ENCODE measurements around the gene FBXO17. TPM values are rescaled to one million over a fixed set of nuclear protein-coding genes. Genes with fewer than 3 reads are reported as not detected.
"Not testable (repeated sequence)": the region's sequence is repeated elsewhere in the genome, so short reads cannot be mapped to it uniquely, and the experiment has no call there.

FBXO17 gene, protein sequence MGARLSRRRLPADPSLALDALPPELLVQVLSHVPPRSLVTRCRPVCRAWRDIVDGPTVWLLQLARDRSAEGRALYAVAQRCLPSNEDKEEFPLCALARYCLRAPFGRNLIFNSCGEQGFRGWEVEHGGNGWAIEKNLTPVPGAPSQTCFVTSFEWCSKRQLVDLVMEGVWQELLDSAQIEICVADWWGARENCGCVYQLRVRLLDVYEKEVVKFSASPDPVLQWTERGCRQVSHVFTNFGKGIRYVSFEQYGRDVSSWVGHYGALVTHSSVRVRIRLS
- under 1 TPM; 0.21 to 0.43 TPM for total RNA-seq

- Mint-ChIP-seq H3K4me1 (no peaks in the 10 kb centered on the region), H3K36me3 (ENCODE audit: low read depth) (no peaks in the 10 kb centered on the region), H3K9me3 (no peaks in the 10 kb centered on the region), H3K27me3 (peaks cover 24% of the 10 kb centered on the region), H3K27ac (no peak within 1 kb of the TSS), H3K4me3 (peak within 1 kb of the TSS; percentile 57)
- ATAC-seq (replicated peaks) = no peak
Observed at GRCh38 chr19:38975214-38975860, at the start of gene FBXO17. Gene FBXO17, minus strand, starts transcription at chr19:38975742. Its CDS starts 25,423 bp downstream, at chr19:38950319.

GRCh38 chr19:39024875-39025641, 49.5 kb upstream of the FBXO17 start:
- no peaks in the 10 kb centered on the region for H3K4me1 Mint-ChIP-seq
- no peaks in the 10 kb centered on the region for H3K9me3 Mint-ChIP-seq
- no peak overlapping the region for H3K4me3 Mint-ChIP-seq
- H3K27ac Mint-ChIP-seq = no peak overlapping the region
- no peaks in the 10 kb centered on the region for H3K36me3 Mint-ChIP-seq (ENCODE audit: low read depth)
- no peak for ATAC-seq (replicated peaks)
- H3K27me3 Mint-ChIP-seq = peaks cover 3% of the 10 kb centered on the region

DNA sequence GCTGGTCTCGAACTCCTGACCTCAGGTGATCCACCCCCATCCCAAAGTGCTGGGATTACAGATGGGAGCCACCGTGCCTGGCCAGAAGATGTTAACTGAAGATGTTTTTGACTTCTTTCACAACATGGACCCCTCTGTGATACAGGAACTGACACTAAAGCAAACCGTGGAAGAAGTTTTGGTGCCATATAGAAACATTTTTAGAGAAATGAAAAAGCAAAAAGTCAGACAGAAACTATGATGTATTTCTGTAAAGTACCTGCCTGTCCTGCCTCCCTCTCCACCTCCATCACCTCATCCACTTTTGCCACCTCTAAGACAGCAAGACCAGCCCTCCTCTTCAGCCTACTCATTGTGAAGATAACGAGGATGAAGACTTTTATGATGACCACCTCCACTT, 45.5 kb upstream of the FBXO17 start:
- Mint-ChIP-seq H3K4me1 (no peaks in the 10 kb centered on the region), H3K4me3 (no peak overlapping the region), H3K36me3 (ENCODE audit: low read depth) (no peaks in the 10 kb centered on the region), H3K27me3 (peaks cover 13% of the 10 kb centered on the region), H3K27ac (no peak overlapping the region), H3K9me3 (no peaks in the 10 kb centered on the region)
- peak; percentile 47 for ATAC-seq (replicated peaks)

DNA sequence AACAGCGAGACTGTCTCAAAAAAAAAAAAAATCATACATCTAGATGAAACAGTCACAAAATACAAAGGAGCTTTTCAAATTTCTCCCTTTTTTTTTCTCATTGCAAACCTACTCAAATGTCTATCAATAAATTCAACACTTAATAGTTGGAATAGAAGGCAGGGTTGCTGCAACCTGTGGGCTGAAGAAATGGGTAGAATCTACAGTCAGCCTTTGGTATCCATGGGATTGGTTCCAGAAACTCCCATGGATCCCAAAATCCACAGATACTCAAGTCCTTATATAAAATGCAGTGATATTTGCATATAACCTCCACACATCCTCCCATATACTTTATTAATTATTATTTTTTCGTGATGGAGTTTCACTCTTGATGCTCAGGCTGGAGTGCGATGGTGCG, 42.1 kb upstream of the FBXO17 start:
- H3K27me3 Mint-ChIP-seq = peaks cover 21% of the 10 kb centered on the region
- H3K4me1 Mint-ChIP-seq = no peaks in the 10 kb centered on the region
- no peaks in the 10 kb centered on the region for H3K9me3 Mint-ChIP-seq
- H3K4me3 Mint-ChIP-seq = no peak overlapping the region
- no peaks in the 10 kb centered on the region for H3K36me3 Mint-ChIP-seq (ENCODE audit: low read depth)
- ATAC-seq (replicated peaks) = no peak
- H3K27ac Mint-ChIP-seq = no peak overlapping the region

DNA sequence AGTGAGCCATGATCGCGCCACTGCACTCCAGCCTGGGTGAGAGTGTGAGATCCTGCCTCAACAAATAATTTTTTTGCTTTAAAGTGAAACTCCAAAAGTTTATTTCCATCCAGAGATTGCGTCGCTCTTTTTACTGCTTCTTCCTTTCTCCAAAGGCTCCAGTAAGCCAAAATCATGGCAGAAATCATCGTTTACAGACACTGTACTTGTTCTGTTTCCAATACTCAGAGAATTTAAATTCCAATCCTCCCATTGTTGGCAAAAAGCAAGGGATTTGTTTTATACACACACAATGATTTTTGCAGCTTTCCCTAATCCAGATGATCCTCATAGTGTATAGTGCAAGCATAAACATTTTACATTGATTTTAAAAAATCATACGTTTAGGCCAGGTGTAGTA, 41.5 kb upstream of the FBXO17 start:
- no peaks in the 10 kb centered on the region for H3K4me1 Mint-ChIP-seq
- ATAC-seq (replicated peaks) = no peak
- H3K9me3 Mint-ChIP-seq = no peaks in the 10 kb centered on the region
- H3K27ac Mint-ChIP-seq = no peak overlapping the region
- H3K36me3 Mint-ChIP-seq (ENCODE audit: low read depth) = no peaks in the 10 kb centered on the region
- H3K4me3 Mint-ChIP-seq = no peak overlapping the region
- peaks cover 18% of the 10 kb centered on the region for H3K27me3 Mint-ChIP-seq

GRCh38 chr19:39014037-39014436, 38.5 kb upstream of the FBXO17 start:
- H3K4me1 Mint-ChIP-seq = no peaks in the 10 kb centered on the region
- ATAC-seq (replicated peaks) = no peak
- H3K9me3 Mint-ChIP-seq = no peaks in the 10 kb centered on the region
- no peaks in the 10 kb centered on the region for H3K36me3 Mint-ChIP-seq (ENCODE audit: low read depth)
- H3K4me3 Mint-ChIP-seq = no peak overlapping the region
- peaks cover 18% of the 10 kb centered on the region for H3K27me3 Mint-ChIP-seq
- H3K27ac Mint-ChIP-seq = no peak overlapping the region

- Mint-ChIP-seq H3K36me3 (ENCODE audit: low read depth) (no peaks in the 10 kb centered on the region), H3K4me1 (peaks cover 10% of the 10 kb centered on the region), H3K27ac (no peak overlapping the region), H3K9me3 (no peaks in the 10 kb centered on the region), H3K4me3 (no peak overlapping the region), H3K27me3 (peaks cover 18% of the 10 kb centered on the region)
- no peak for ATAC-seq (replicated peaks)
Observed at GRCh38 chr19:39009001-39009400, 33.5 kb upstream of the FBXO17 start.

DNA sequence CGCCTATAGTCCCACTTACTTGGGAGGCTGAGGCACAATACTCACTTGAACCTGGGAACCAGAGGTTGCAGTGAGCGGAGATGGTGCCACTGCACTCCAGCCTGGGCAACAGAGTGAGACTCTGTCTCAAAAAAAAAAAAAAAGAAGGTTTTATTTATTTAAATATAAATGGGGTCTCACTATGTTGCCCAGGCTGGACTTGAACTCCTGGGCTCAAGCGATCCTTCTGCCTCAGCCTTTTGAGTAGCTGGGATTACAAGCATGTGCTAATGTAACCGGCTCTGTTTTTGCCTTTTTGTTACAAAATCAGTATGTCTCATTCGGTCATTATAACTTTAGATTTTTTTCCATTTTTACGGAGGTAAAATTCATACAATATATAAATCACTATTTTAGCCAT, 32.6 kb upstream of the FBXO17 start:
- Mint-ChIP-seq H3K27me3 (peaks cover 21% of the 10 kb centered on the region), H3K9me3 (no peaks in the 10 kb centered on the region), H3K36me3 (ENCODE audit: low read depth) (no peaks in the 10 kb centered on the region), H3K4me1 (peaks cover 10% of the 10 kb centered on the region), H3K27ac (no peak overlapping the region), H3K4me3 (no peak overlapping the region)
- ATAC-seq (replicated peaks) = no peak

- Mint-ChIP-seq H3K9me3 (no peaks in the 10 kb centered on the region), H3K4me1 (peaks cover 10% of the 10 kb centered on the region), H3K4me3 (no peak overlapping the region), H3K27ac (no peak overlapping the region), H3K36me3 (ENCODE audit: low read depth) (no peaks in the 10 kb centered on the region), H3K27me3 (peaks cover 21% of the 10 kb centered on the region)
- no peak for ATAC-seq (replicated peaks)
Observed at GRCh38 chr19:39007096-39007495, 31.6 kb upstream of the FBXO17 start.

DNA sequence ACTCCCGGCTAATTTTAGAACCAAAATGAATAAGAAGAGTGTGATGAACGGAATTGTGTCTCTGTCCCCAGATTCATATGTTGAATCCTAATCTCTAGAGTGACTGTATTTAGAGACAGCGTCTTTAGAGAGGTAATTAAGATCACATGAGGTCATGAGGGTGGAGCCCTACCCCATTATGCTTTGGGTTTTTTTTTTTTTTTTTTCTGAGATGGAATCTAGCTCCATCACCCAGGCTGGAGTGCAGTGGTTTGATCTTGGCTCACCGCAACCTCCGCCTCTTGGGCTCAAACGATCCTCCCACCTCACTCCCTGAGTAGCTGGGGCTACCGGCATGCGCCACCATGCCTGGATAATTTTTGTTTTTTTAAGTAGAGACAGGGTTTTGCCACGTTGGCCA, 28.9 kb upstream of the FBXO17 start:
- H3K27me3 Mint-ChIP-seq = peaks cover 21% of the 10 kb centered on the region
- H3K27ac Mint-ChIP-seq = no peak overlapping the region
- H3K36me3 Mint-ChIP-seq (ENCODE audit: low read depth) = no peaks in the 10 kb centered on the region
- no peak overlapping the region for H3K4me3 Mint-ChIP-seq
- H3K4me1 Mint-ChIP-seq = peaks cover 10% of the 10 kb centered on the region
- H3K9me3 Mint-ChIP-seq = no peaks in the 10 kb centered on the region
- no peak for ATAC-seq (replicated peaks)

DNA sequence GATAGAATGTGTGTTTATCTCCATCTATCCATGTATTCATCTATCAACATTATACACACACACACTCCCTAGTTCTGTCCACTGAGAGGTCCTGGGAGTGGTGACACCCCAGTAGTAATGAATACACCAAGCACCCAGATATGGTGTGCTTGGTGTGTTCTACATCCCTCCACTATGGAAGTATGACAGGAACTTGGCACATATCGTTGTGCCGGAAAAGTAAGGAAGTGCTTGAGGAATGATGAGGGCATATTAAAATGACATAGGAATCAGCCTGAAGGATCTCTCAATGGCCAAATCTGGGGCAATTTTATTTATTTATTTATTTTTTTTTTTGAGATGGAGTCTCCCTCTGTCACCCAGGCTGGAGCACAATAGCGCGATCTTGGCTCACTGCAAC, 28.3 kb upstream of the FBXO17 start:
- Mint-ChIP-seq H3K27ac (no peak overlapping the region), H3K4me1 (peaks cover 10% of the 10 kb centered on the region), H3K4me3 (no peak overlapping the region), H3K36me3 (ENCODE audit: low read depth) (no peaks in the 10 kb centered on the region), H3K27me3 (peaks cover 24% of the 10 kb centered on the region), H3K9me3 (no peaks in the 10 kb centered on the region)
- no peak for ATAC-seq (replicated peaks)

DNA sequence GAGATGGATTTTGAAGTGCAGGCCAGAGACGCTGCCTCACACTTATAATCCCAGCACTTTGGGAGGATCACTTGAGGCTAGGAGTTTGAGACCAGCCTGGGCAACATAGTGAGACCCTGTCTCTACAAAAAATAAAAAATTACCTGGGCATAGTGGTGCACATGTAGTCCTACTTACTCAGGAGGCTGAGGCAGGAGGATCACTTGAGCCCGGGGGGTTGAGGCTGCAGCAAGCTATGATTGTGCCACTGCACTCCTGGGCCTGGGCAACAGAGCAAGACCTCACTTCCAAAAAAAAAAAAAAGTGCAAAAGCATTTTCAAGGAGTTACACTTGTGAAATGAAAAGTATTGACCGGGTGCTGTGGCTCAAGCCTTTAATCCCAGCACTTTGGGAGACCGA, 27.6 kb upstream of the FBXO17 start:
- H3K36me3 Mint-ChIP-seq (ENCODE audit: low read depth) = no peaks in the 10 kb centered on the region
- peaks cover 24% of the 10 kb centered on the region for H3K27me3 Mint-ChIP-seq
- ATAC-seq (replicated peaks) = no peak
- H3K27ac Mint-ChIP-seq = no peak overlapping the region
- no peak overlapping the region for H3K4me3 Mint-ChIP-seq
- no peaks in the 10 kb centered on the region for H3K9me3 Mint-ChIP-seq
- peaks cover 10% of the 10 kb centered on the region for H3K4me1 Mint-ChIP-seq

DNA sequence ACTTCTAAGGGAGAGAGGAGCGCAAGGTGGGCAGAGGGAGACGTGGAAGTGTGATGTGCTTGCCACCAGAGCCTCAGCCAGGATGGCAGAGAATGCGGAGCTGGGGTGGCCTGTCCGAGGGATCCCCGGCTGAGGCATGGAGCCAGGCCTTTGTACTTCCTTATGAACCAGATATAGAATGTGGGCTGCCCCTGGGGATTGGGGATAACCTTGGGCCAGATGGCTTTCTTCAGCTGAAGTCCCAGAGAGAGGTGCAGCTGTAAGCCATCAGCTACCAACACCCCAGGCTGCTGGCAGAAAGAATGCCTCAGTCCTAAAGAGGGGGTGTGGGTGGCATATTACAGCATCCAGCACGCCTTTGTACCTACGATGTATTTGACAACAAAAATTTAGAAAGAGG, 25.5 kb upstream of the FBXO17 start:
- peaks cover 4% of the 10 kb centered on the region for H3K4me1 Mint-ChIP-seq
- H3K9me3 Mint-ChIP-seq = no peaks in the 10 kb centered on the region
- H3K27me3 Mint-ChIP-seq = peaks cover 17% of the 10 kb centered on the region
- H3K36me3 Mint-ChIP-seq (ENCODE audit: low read depth) = no peaks in the 10 kb centered on the region
- ATAC-seq (replicated peaks) = no peak
- H3K27ac Mint-ChIP-seq = no peak overlapping the region
- no peak overlapping the region for H3K4me3 Mint-ChIP-seq

- not testable (repeated sequence) for H3K9me3 Mint-ChIP-seq; H3K4me3 Mint-ChIP-seq; H3K36me3 Mint-ChIP-seq (ENCODE audit: low read depth); ATAC-seq (replicated peaks); H3K4me1 Mint-ChIP-seq; H3K27ac Mint-ChIP-seq
- peaks cover 17% of the 10 kb centered on the region for H3K27me3 Mint-ChIP-seq
Observed at GRCh38 chr19:38997576-38997975, 22.0 kb upstream of the FBXO17 start.

- no peaks in the 10 kb centered on the region for H3K9me3 Mint-ChIP-seq
- H3K36me3 Mint-ChIP-seq (ENCODE audit: low read depth) = no peaks in the 10 kb centered on the region
- H3K4me1 Mint-ChIP-seq = no peaks in the 10 kb centered on the region
- H3K27me3 Mint-ChIP-seq = peaks cover 36% of the 10 kb centered on the region
- no peak for ATAC-seq (replicated peaks)
- H3K4me3 Mint-ChIP-seq = no peak overlapping the region
- no peak overlapping the region for H3K27ac Mint-ChIP-seq
Observed at GRCh38 chr19:38993271-38993670, 17.7 kb upstream of the FBXO17 start.

All from activated T-helper 17 cell treated with anti-CD3 and anti-CD28 coated beads, Interleukin-2, amount 50 U/mL, for 72 hours (primary cell).